ENCODE results near the gene ADGRL2.

DNA sequence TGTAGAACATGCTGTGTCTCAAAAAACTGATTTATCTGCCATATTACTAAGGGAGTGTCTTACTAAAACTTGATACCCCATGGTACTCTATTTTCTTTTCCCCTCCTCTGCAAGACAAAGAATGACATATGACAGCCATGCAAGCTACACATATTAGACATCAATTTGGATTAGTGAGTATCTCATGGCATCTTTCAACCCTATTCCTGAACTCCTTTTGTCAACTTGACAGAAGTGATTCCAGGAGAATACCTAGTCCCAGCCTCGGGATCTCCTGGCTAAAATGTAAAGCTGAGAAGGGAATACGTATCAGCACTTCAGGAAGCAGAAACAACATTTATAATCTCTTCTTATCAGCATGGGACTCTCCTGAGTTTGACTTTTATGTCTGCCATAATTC is 43.7 kb downstream of the ADGRL2 start:
- TF ChIP-seq, protein P1, sequence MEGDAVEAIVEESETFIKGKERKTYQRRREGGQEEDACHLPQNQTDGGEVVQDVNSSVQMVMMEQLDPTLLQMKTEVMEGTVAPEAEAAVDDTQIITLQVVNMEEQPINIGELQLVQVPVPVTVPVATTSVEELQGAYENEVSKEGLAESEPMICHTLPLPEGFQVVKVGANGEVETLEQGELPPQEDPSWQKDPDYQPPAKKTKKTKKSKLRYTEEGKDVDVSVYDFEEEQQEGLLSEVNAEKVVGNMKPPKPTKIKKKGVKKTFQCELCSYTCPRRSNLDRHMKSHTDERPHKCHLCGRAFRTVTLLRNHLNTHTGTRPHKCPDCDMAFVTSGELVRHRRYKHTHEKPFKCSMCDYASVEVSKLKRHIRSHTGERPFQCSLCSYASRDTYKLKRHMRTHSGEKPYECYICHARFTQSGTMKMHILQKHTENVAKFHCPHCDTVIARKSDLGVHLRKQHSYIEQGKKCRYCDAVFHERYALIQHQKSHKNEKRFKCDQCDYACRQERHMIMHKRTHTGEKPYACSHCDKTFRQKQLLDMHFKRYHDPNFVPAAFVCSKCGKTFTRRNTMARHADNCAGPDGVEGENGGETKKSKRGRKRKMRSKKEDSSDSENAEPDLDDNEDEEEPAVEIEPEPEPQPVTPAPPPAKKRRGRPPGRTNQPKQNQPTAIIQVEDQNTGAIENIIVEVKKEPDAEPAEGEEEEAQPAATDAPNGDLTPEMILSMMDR (IDR thresholded peaks at IDR 0.05; ENCODE audit: insufficient read depth, low read length, poor library complexity, severe bottlenecking): no peak
- TF ChIP-seq EZH2phosphoT487 (conservative IDR thresholded peaks at IDR 0.05; ENCODE audit: low read length): no peak
